Suprapubic skin (tissue), 4 donors: ENCODE data around the gene PRPSAP1. TPM values are rescaled to one million over a fixed set of nuclear protein-coding genes. Genes with fewer than 3 reads are reported as not detected.

Source experiments
- DNase-seq, 2 donors: peaks; one replicate each; pipeline ENCODE4 v3.0.0-alpha.2; 2019; ENCODE audit warnings: low spot score in 2 of 2
- H3K27ac ChIP-seq: fragments of 200-600 bp; sonication (generic); one replicate; pipeline ENCODE4 v1.5.1; 2019
- H3K27me3 ChIP-seq: fragments of 200-600 bp; sonication (generic); one replicate; pipeline ENCODE4 v1.5.1; 2019
- H3K36me3 ChIP-seq: fragments of 200-600 bp; sonication (generic); one replicate; pipeline ENCODE4 v1.5.1; 2019
- H3K4me1 ChIP-seq: fragments of 200-600 bp; sonication (generic); one replicate; pipeline ENCODE4 v1.5.1; 2019
- H3K4me3 ChIP-seq: fragments of 200-600 bp; sonication (generic); one replicate; pipeline ENCODE4 v1.5.1; 2019; ENCODE audit warnings: mild to moderate bottlenecking
- H3K9me3 ChIP-seq: fragments of 200-600 bp; sonication (generic); one replicate; pipeline ENCODE4 v1.5.1; 2019
- EP300 ChIP-seq: sonication (generic); formaldehyde crosslinking; IDR thresholded peaks from one replicate; pipeline ENCODE4 v1.6.1; 2017; ENCODE audit warnings: antibody characterized with exemption
- POLR2A ChIP-seq, 2 donors: fragments of 450-650 bp; IDR thresholded peaks; one replicate each; pipeline ENCODE4 v1.6.1; 2017; ENCODE audit warnings: antibody characterized with exemption in 2 of 2, mild to moderate bottlenecking in 2 of 2, moderate library complexity in 2 of 2
- POLR2AphosphoS5 ChIP-seq, 3 donors: sonication (generic); formaldehyde crosslinking; IDR thresholded peaks; one replicate each; pipeline ENCODE4 v1.6.1; 2017; ENCODE audit warnings: antibody characterized with exemption in 3 of 3
- WGBS: methylation state at CpG from one replicate; pipeline ENCODE4 v1.1.5; 2018; 5-methylcytosine and 5-hydroxymethylcytosine counted together
- total RNA-seq, 4 donors: library from RNA; depleted of rRNA; stranded (reverse); fragments of >200 nt; gene quantifications; one replicate each; pipeline ENCODE4 v1.1.0, GENCODE V29; 2016
- TF ChIP-seq, protein P1 (sequence below), 2 donors: fragments of 200-600 bp in 1 of 2; fragments of 450-650 bp in 1 of 2; sonication (generic) in 1 of 2; IDR thresholded peaks; one replicate each; pipeline ENCODE4 v1.5.1; 2016 to 2019; ENCODE audit warnings: antibody characterized with exemption in 2 of 2, mild to moderate bottlenecking in 1 of 2, moderate library complexity in 1 of 2

The PRPSAP1 gene
- total RNA-seq, 4 donors from 2014 or later = 47.3 to 83.9 (median 63.8) TPM

GRCh38 chr17:76296889-76297288, 56.8 kb downstream of the PRPSAP1 start:
- no peak for TF ChIP-seq POLR2A (IDR thresholded peaks at IDR 0.05)
- no peak for TF ChIP-seq EP300
- TF ChIP-seq POLR2AphosphoS5 (IDR thresholded peaks at IDR 0.05) = no peak
- TF ChIP-seq, protein P1, sequence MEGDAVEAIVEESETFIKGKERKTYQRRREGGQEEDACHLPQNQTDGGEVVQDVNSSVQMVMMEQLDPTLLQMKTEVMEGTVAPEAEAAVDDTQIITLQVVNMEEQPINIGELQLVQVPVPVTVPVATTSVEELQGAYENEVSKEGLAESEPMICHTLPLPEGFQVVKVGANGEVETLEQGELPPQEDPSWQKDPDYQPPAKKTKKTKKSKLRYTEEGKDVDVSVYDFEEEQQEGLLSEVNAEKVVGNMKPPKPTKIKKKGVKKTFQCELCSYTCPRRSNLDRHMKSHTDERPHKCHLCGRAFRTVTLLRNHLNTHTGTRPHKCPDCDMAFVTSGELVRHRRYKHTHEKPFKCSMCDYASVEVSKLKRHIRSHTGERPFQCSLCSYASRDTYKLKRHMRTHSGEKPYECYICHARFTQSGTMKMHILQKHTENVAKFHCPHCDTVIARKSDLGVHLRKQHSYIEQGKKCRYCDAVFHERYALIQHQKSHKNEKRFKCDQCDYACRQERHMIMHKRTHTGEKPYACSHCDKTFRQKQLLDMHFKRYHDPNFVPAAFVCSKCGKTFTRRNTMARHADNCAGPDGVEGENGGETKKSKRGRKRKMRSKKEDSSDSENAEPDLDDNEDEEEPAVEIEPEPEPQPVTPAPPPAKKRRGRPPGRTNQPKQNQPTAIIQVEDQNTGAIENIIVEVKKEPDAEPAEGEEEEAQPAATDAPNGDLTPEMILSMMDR (IDR thresholded peaks at IDR 0.05) = no peak
- Histone ChIP-seq H3K4me3 (no peak overlapping the region), H3K27ac (no peak overlapping the region), H3K36me3 (no peaks in the 10 kb centered on the region), H3K27me3 (no peaks in the 10 kb centered on the region), H3K4me1 (no peaks in the 10 kb centered on the region), H3K9me3 (no peaks in the 10 kb centered on the region)
- no peak for DNase-seq
- 96% methylated on average over 5 of the region's 5 CpGs for WGBS

GRCh38 chr17:76296186-76296585, 57.5 kb downstream of the PRPSAP1 start:
- H3K36me3 ChIP-seq = no peaks in the 10 kb centered on the region
- no peak overlapping the region for H3K4me3 ChIP-seq
- WGBS = 39% methylated on average over 4 of the region's 4 CpGs

DNA sequence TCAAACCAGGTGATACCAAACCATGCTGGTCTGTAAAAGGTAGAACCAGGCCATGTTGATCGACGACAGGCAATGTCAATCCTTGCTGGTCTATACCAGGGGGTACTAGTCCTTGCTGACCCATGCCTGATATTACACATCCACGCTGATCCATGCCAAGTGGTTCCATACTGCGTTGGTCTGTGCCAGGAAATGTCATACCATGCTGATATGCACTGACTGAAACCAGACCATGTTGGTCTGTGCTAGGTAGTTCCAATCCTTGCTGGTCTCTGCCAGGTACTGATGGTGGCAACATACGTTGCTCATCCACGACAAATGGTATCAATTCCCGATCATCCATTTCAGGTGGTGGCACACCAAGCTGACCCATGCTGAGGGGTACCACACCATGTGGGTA, 60.6 kb downstream of the PRPSAP1 start:
- WGBS = 88% methylated on average over 5 of the region's 7 CpGs
- TF ChIP-seq, protein P1 (IDR thresholded peaks at IDR 0.05) = no peak
- no peak for TF ChIP-seq EP300
- no peak for TF ChIP-seq POLR2AphosphoS5 (IDR thresholded peaks at IDR 0.05)
- TF ChIP-seq POLR2A (IDR thresholded peaks at IDR 0.05) = no peak
- H3K27ac ChIP-seq = no peak overlapping the region

More at GRCh38 chr17:76296186-76296585, 57.5 kb downstream of the PRPSAP1 start:
- Histone ChIP-seq H3K27me3 (no peaks in the 10 kb centered on the region), H3K9me3 (no peaks in the 10 kb centered on the region), H3K4me1 (no peaks in the 10 kb centered on the region), H3K27ac (no peak overlapping the region)
- TF ChIP-seq, protein P1 (IDR thresholded peaks at IDR 0.05) = no peak
- TF ChIP-seq POLR2A (IDR thresholded peaks at IDR 0.05) (no peak), POLR2AphosphoS5 (IDR thresholded peaks at IDR 0.05) (no peak), EP300 (no peak)
- DNase-seq = no peak

GRCh38 chr17:76292567-76292966, 61.1 kb downstream of the PRPSAP1 start:
- Histone ChIP-seq H3K4me1 (no peaks in the 10 kb centered on the region), H3K4me3 (no peak overlapping the region), H3K27me3 (no peaks in the 10 kb centered on the region), H3K27ac (no peak overlapping the region), H3K36me3 (peaks cover 6% of the 10 kb centered on the region), H3K9me3 (no peaks in the 10 kb centered on the region)
- 100% methylated on average over 3 of the region's 4 CpGs for WGBS
- no peak for TF ChIP-seq POLR2A (IDR thresholded peaks at IDR 0.05)
- TF ChIP-seq, protein P1 (IDR thresholded peaks at IDR 0.05) = no peak
- no peak for TF ChIP-seq EP300
- TF ChIP-seq POLR2AphosphoS5 (IDR thresholded peaks at IDR 0.05) = no peak
- no peak for DNase-seq

More for the DNA sequence above, 60.6 kb downstream of the PRPSAP1 start:
- no peaks in the 10 kb centered on the region for H3K9me3 ChIP-seq
- H3K27me3 ChIP-seq = no peaks in the 10 kb centered on the region
- no peaks in the 10 kb centered on the region for H3K4me1 ChIP-seq
- H3K4me3 ChIP-seq = no peak overlapping the region
- no peak for DNase-seq
- H3K36me3 ChIP-seq = peaks cover 6% of the 10 kb centered on the region

- no peak overlapping the region for H3K4me3 ChIP-seq
- TF ChIP-seq EP300 = no peak
- TF ChIP-seq POLR2A (IDR thresholded peaks at IDR 0.05) = no peak
- TF ChIP-seq POLR2AphosphoS5 (IDR thresholded peaks at IDR 0.05) = no peak
- TF ChIP-seq, protein P1 (IDR thresholded peaks at IDR 0.05) = no peak
- no peak overlapping the region for H3K27ac ChIP-seq
- WGBS = 95% methylated on average over 8 of the region's 23 CpGs
- H3K9me3 ChIP-seq = no peaks in the 10 kb centered on the region
- H3K36me3 ChIP-seq = no peaks in the 10 kb centered on the region
- DNase-seq = no peak
- H3K27me3 ChIP-seq = no peaks in the 10 kb centered on the region
- peaks cover 19% of the 10 kb centered on the region for H3K4me1 ChIP-seq
Measured at GRCh38 chr17:76281573-76282371, 71.9 kb downstream of the PRPSAP1 start.
